Measurements from ENCODE around the gene MLKL.
A peak's percentile ranks its signal among the peaks of the same experiment; 100 is the strongest.
"Not testable (repeated sequence)": the region's sequence is repeated elsewhere in the genome, so short reads cannot be mapped to it uniquely, and the experiment has no call there.

The MLKL gene

DNA sequence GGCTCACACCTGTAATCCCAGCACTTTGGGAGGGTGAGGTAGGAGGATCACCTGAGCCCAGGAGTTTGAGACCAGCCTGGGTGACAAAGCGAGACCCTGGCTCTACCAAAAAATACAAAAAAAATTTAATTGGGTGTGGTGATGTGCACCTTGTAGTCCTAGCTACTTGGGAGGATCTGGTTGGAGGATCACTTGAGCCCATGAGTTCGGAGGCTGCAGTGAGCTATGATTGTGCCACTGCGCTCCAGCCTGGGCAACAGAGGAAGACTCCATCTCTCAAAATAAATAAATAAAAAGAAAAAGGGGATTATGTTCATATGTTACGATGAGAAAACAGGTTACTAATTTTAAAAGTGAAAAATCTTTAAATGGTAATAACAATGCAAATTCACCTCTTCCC, 996 bp downstream of the MLKL start:
- Histone ChIP-seq H3K27ac (ENCODE audit: low read depth, low read length) (no peak overlapping the region), H3K36me3 (ENCODE audit: insufficient read depth, low read length) (no peaks in the 10 kb centered on the region; the same call in 1 of the 2 replicates), H2AFZ (ENCODE audit: low read length, unreplicated experiment) (no peak overlapping the region), H3K4me3 (ENCODE audit: low read depth, low read length) (peak overlapping the region; percentile 100), H3K4me1 (ENCODE audit: control insufficient read depth, insufficient read depth, low read length, unreplicated experiment) (peaks cover 20% of the 10 kb centered on the region), H3K27me3 (ENCODE audit: insufficient read depth, low read length) (no peaks in the 10 kb centered on the region), H3K79me2 (ENCODE audit: control insufficient read depth, insufficient read depth, low read length, unreplicated experiment) (peaks cover 47% of the 10 kb centered on the region)

- H3K4me3 ChIP-seq (ENCODE audit: low read depth, low read length) = peak overlapping the region; percentile 100
- H3K79me2 ChIP-seq (ENCODE audit: control insufficient read depth, insufficient read depth, low read length, unreplicated experiment) = peaks cover 47% of the 10 kb centered on the region
- peaks cover 5% of the 10 kb centered on the region for H3K36me3 ChIP-seq (ENCODE audit: insufficient read depth, low read length)
- peak overlapping the region; percentile 34 for H3K27ac ChIP-seq (ENCODE audit: low read depth, low read length)
- H2AFZ ChIP-seq (ENCODE audit: low read length, unreplicated experiment) = no peak overlapping the region
- peaks cover 20% of the 10 kb centered on the region for H3K4me1 ChIP-seq (ENCODE audit: control insufficient read depth, insufficient read depth, low read length, unreplicated experiment)
- H3K27me3 ChIP-seq (ENCODE audit: insufficient read depth, low read length) = no peaks in the 10 kb centered on the region
These were observed 2.4 kb downstream of the MLKL start for GRCh38 chr16:74698222-74698621.

- Histone ChIP-seq H3K27ac (ENCODE audit: low read depth, low read length) (peak overlapping the region; percentile 53), H2AFZ (ENCODE audit: low read length, unreplicated experiment) (peak overlapping the region; percentile 27), H3K79me2 (ENCODE audit: control insufficient read depth, insufficient read depth, low read length, unreplicated experiment) (peaks cover 43% of the 10 kb centered on the region), H3K27me3 (ENCODE audit: insufficient read depth, low read length) (no peaks in the 10 kb centered on the region), H3K4me1 (ENCODE audit: control insufficient read depth, insufficient read depth, low read length, unreplicated experiment) (peaks cover 12% of the 10 kb centered on the region), H3K36me3 (ENCODE audit: insufficient read depth, low read length) (peaks cover 26% of the 10 kb centered on the region), H3K4me3 (ENCODE audit: low read depth, low read length) (peak overlapping the region; percentile 67)
These were observed 4.9 kb downstream of the MLKL start for GRCh38 chr16:74695450-74696422.

- no peak overlapping the region for H2AFZ ChIP-seq (ENCODE audit: low read length, unreplicated experiment)
- peaks cover 5% of the 10 kb centered on the region for H3K79me2 ChIP-seq (ENCODE audit: control insufficient read depth, insufficient read depth, low read length, unreplicated experiment)
- no peak overlapping the region for H3K4me3 ChIP-seq (ENCODE audit: low read depth, low read length)
- H3K27me3 ChIP-seq (ENCODE audit: insufficient read depth, low read length) = no peaks in the 10 kb centered on the region
- peaks cover 43% of the 10 kb centered on the region for H3K36me3 ChIP-seq (ENCODE audit: insufficient read depth, low read length)
- H3K4me1 ChIP-seq (ENCODE audit: control insufficient read depth, insufficient read depth, low read length, unreplicated experiment) = no peaks in the 10 kb centered on the region
- no peak overlapping the region for H3K27ac ChIP-seq (ENCODE audit: low read depth, low read length)
These were observed 9.4 kb downstream of the MLKL start for GRCh38 chr16:74691093-74691855.

DNA sequence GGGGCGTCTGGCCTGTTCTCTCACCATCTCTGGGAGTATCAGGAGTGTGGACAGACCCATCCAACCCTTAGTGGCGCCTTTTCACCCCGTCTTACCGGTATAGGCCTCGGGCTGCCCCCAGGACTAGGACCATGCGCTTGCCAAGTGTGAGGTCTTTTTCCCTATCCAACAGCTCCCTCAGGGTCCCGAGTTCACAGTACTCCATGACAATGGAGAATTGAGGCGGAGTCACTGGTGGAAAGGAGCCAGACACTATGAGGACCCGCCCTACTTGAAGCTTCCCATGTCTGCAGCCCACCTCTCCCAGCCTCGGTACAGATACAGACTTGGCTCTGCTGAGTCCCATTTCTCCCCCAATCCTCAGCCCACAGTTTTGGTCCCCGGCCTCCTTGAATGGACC, 18.1 kb downstream of the MLKL start:
- no peaks in the 10 kb centered on the region for H3K4me1 ChIP-seq (ENCODE audit: control insufficient read depth, insufficient read depth, low read length, unreplicated experiment)
- no peak overlapping the region for H3K27ac ChIP-seq (ENCODE audit: low read depth, low read length)
- H3K4me3 ChIP-seq (ENCODE audit: low read depth, low read length) = no peak overlapping the region
- peaks cover 8% of the 10 kb centered on the region; the same call in 1 of the 2 replicates for H3K36me3 ChIP-seq (ENCODE audit: insufficient read depth, low read length)
- no peaks in the 10 kb centered on the region for H3K27me3 ChIP-seq (ENCODE audit: insufficient read depth, low read length)
- no peaks in the 10 kb centered on the region for H3K79me2 ChIP-seq (ENCODE audit: control insufficient read depth, insufficient read depth, low read length, unreplicated experiment)
- no peak overlapping the region for H2AFZ ChIP-seq (ENCODE audit: low read length, unreplicated experiment)

DNA sequence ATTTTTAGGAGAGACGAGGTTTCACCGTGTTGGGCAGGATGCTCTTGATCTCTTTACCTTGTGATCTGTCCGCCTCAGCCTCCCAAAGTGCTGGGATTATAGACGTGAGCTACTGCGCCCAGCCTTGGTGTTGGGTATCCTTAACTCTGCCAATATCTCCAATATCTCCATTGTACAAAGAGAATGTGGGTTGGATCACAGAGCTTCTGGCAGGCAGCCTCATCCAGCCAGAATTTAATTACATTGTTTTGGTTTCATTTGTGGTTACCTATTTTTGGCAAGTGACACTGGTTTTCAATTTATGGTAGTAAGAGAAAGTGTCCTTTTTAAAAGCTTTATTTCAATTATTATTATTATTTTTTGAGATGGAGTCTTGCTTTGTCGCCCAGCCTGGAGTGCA, 20.0 kb downstream of the MLKL start:
- Histone ChIP-seq H3K4me1 (ENCODE audit: control insufficient read depth, insufficient read depth, low read length, unreplicated experiment) (no peaks in the 10 kb centered on the region), H3K4me3 (ENCODE audit: low read depth, low read length) (no peak overlapping the region), H3K27me3 (ENCODE audit: insufficient read depth, low read length) (no peaks in the 10 kb centered on the region), H3K36me3 (ENCODE audit: insufficient read depth, low read length) (peaks cover 8% of the 10 kb centered on the region; the same call in 1 of the 2 replicates), H3K79me2 (ENCODE audit: control insufficient read depth, insufficient read depth, low read length, unreplicated experiment) (no peaks in the 10 kb centered on the region), H3K27ac (ENCODE audit: low read depth, low read length) (no peak overlapping the region), H2AFZ (ENCODE audit: low read length, unreplicated experiment) (no peak overlapping the region)

- peaks cover 8% of the 10 kb centered on the region; the same call in 1 of the 2 replicates for H3K36me3 ChIP-seq (ENCODE audit: insufficient read depth, low read length)
- H3K27ac ChIP-seq (ENCODE audit: low read depth, low read length) = no peak overlapping the region
- no peaks in the 10 kb centered on the region for H3K79me2 ChIP-seq (ENCODE audit: control insufficient read depth, insufficient read depth, low read length, unreplicated experiment)
- H3K27me3 ChIP-seq (ENCODE audit: insufficient read depth, low read length) = no peaks in the 10 kb centered on the region
- H3K4me1 ChIP-seq (ENCODE audit: control insufficient read depth, insufficient read depth, low read length, unreplicated experiment) = no peaks in the 10 kb centered on the region
- no peak overlapping the region for H2AFZ ChIP-seq (ENCODE audit: low read length, unreplicated experiment)
- no peak overlapping the region for H3K4me3 ChIP-seq (ENCODE audit: low read depth, low read length)
These were observed 20.7 kb downstream of the MLKL start for GRCh38 chr16:74679983-74680382.

GRCh38 chr16:74677868-74678267, 22.8 kb downstream of the MLKL start:
- Histone ChIP-seq H3K79me2 (ENCODE audit: control insufficient read depth, insufficient read depth, low read length, unreplicated experiment) (no peaks in the 10 kb centered on the region), H3K4me3 (ENCODE audit: low read depth, low read length) (no peak overlapping the region), H2AFZ (ENCODE audit: low read length, unreplicated experiment) (no peak overlapping the region), H3K27me3 (ENCODE audit: insufficient read depth, low read length) (no peaks in the 10 kb centered on the region), H3K4me1 (ENCODE audit: control insufficient read depth, insufficient read depth, low read length, unreplicated experiment) (no peaks in the 10 kb centered on the region), H3K36me3 (ENCODE audit: insufficient read depth, low read length) (peaks cover 7% of the 10 kb centered on the region; the same call in 1 of the 2 replicates), H3K27ac (ENCODE audit: low read depth, low read length) (no peak overlapping the region)

- no peaks in the 10 kb centered on the region for H3K79me2 ChIP-seq (ENCODE audit: control insufficient read depth, insufficient read depth, low read length, unreplicated experiment)
- H2AFZ ChIP-seq (ENCODE audit: low read length, unreplicated experiment) = no peak overlapping the region
- H3K4me3 ChIP-seq (ENCODE audit: low read depth, low read length) = no peak overlapping the region
- H3K36me3 ChIP-seq (ENCODE audit: insufficient read depth, low read length) = peaks cover 7% of the 10 kb centered on the region; the same call in 1 of the 2 replicates
- H3K27me3 ChIP-seq (ENCODE audit: insufficient read depth, low read length) = no peaks in the 10 kb centered on the region
- no peak overlapping the region for H3K27ac ChIP-seq (ENCODE audit: low read depth, low read length)
- no peaks in the 10 kb centered on the region for H3K4me1 ChIP-seq (ENCODE audit: control insufficient read depth, insufficient read depth, low read length, unreplicated experiment)
These were observed 26.8 kb downstream of the MLKL start for GRCh38 chr16:74673876-74674275.

DNA sequence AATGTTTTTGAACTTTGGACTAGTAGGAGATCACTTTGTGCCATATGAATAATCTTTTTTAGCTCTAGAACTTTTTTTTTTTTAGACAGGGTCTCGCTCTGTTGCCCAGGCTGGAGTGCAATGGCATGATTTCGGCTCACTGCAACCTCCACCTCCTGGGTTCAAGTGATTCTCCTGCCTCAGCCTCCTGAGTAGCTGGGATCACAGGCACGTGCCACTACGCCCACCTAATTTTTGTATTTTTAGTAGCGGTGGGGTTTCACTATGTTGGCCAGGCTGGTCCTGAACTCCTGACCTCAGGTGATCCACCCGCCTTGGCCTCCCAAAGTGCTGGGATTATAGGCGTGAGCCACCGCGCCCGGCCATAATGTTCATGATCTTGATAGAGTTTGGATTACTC, 31.8 kb downstream of the MLKL start:
- not testable (repeated sequence) for H3K27me3 ChIP-seq (ENCODE audit: insufficient read depth, low read length); H2AFZ ChIP-seq (ENCODE audit: low read length, unreplicated experiment); H3K36me3 ChIP-seq (ENCODE audit: insufficient read depth, low read length); H3K4me3 ChIP-seq (ENCODE audit: low read depth, low read length); H3K27ac ChIP-seq (ENCODE audit: low read depth, low read length); H3K4me1 ChIP-seq (ENCODE audit: control insufficient read depth, insufficient read depth, low read length, unreplicated experiment)
- peaks cover 28% of the 10 kb centered on the region for H3K79me2 ChIP-seq (ENCODE audit: control insufficient read depth, insufficient read depth, low read length, unreplicated experiment)
